ENCODE measurements around the gene WWOX.

The WWOX gene

DNA sequence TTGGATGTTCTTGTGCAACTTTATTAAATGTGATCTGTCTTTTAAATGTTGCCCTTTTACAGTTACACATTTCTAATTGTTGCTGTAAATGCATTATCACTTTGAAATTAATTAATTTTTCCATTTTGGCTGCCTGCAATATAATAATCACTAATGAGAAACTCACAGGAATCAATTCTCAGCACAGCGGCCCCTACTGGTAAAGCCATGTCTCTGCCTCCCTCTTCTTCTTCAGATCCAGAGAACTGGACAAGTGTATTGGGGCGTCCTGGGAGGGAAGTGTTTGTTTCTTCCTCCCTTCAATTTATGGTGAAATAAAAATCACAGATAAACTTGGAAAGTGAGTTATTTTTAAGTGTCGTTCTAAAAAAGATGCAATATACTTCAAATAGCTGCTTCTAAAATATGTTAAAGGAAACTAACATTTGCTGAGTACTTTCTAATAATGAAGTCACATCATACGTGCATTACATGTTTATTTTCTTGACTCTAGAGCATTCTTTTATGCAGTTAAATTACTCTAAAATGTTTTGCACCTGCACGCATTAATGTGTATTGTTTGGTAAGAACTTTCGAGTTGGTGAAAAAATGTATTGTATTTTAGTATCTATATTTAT lies 338.0 kb downstream of the WWOX start:
- peak; percentile 12 for DNase-seq (ENCODE audit: low read depth)

DNA sequence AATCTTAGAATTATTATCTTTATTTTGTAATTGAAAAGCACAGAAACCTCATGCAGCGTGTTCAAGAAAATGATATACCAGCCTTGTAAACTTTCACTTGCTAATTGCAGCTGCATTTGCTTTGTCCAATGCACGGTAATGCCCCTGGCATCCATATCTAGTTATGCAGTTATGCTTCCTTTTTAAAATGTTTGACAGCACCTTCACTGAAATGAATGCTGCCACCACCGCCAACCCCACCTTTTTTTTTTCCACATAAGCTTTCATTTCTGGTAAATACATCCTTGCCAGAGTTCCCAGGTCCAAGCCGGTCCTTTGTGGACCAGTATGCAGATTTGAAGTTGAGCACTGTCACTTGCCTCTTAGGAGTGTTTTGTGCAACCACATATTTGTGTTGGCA lies 338.8 kb downstream of the WWOX start:
- DNase-seq (ENCODE audit: low read depth), result no peak

- DNase-seq (ENCODE audit: low read depth), result no peak
Observed at GRCh38 chr16:78438632-78439031, 339.2 kb downstream of the WWOX start.

- DNase-seq (ENCODE audit: low read depth), result no peak
Observed at GRCh38 chr16:78439646-78440045, 340.2 kb downstream of the WWOX start.

DNA sequence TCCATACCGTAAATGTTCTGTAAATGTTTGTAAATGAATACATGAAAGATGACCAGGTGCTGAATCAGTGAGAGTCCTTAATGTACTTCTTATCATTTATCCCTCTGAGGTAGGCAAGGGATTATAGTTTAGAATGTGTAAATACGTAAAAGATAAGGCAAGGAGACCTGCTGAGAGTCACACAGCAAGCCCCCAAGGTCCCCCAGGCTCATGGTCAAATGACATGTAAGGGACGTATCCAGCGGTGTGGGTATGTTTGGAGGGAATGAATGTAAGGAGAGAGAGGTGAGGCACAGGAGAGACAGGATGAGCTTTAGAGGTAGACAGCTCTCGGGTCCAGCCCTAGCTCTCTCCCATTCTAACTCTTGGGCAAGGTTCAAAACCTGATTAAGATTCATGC lies 341.8 kb downstream of the WWOX start:
- DNase-seq (ENCODE audit: low read depth), result no peak

- DNase-seq (ENCODE audit: low read depth), result no peak
Observed at GRCh38 chr16:78443542-78444364, 344.3 kb downstream of the WWOX start.

- no peak for DNase-seq (ENCODE audit: low read depth)
Observed at GRCh38 chr16:78445818-78446217, 346.4 kb downstream of the WWOX start.

DNA sequence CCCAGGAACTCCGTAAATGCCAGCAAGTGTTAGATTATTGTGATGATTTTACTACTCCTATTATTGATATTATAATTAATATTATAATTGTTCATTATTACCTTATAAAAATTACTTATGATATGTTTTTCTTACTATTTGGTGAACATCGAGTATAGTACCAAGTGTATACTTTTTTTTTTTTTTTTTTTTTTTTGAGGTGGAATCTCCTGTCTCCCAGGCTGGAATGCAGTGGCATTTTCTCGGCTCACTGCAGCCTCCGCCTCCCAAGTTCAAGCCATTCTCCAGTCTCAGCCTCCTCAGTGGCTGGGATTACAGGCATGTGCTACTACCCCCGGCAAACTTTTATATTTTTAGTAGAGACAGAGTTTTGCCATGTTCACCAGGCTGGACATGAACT lies 347.0 kb downstream of the WWOX start:
- no peak for DNase-seq (ENCODE audit: low read depth)

DNA sequence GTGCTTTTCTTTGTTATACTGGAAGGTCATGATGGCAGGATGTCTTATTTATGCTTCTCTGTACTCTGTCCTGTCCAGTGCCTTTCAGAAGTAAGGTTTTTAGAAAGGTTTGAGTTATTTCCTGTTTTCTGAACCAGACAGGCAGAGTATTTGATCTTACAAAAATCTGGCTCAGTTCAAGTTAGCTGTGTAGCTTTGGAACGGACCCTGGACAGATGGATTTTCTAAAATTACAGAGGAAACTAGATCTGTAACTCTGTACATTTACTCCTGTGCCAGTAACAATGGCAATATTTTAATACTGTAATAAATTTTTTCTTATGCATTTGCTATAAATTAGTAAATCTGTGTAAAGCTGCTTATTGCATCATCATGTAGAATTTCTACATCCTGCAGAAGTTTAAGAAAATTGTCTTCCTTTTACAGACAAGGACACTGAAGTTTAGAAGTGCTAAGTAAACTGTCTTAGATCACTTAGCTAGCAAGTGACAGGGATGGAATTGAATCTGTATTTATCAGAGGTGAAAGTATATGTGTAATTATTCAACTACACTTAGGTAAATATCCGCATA lies 347.6 kb downstream of the WWOX start:
- no peak for DNase-seq (ENCODE audit: low read depth)

DNA sequence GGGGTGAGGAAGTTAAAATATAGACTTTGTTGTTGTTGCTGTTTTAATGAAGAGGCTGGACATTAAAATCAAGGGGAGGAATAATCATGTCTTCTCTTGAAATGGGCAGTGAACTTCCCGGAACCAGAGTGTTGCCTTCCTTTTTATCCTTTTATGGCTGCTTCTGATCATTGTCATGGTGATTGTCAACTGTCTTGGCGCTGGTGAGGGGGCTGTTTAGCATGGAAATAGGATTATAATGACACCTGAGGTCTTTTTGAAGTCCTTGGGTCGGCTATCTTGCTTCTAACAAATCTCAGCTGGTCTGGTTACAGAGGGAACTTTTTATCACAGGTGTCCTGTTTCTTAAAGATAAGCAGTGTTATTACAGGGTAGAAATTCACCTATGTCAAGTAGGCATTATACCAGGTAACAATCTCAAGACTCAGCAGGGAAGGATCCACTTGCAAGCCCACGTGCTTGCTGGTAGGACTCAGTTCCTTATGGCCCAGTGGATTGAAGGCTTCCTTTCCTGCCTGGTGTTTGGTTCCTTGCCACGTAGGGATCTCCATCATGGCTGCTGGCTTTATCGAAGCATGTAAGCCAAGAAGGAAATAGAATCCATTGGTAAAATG lies 349.3 kb downstream of the WWOX start:
- no peak for DNase-seq (ENCODE audit: low read depth)

- no peak for DNase-seq (ENCODE audit: low read depth)
Observed at GRCh38 chr16:78450255-78450654, 350.8 kb downstream of the WWOX start.

GRCh38 chr16:78452025-78452555 lies 352.6 kb downstream of the WWOX start:
- DNase-seq (ENCODE audit: low read depth), result no peak

DNA sequence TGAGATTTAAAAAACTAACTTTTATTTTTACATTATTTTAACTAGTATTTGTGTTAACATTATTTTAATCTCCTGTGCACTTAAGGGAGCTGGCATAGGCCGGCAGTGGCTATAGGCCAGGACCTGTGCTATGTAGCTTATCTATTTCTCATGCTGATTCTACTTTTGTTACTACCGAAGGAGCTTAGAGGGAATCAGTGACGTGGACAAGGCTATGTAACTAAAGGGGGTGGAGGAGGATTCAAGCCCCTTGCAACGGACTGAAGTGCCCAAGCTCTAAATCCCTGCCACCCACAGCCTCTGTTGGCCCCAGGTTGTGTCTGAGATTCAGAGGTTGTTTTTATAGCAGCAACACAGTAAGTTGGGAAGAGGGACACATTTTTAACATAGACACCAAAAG lies 356.4 kb downstream of the WWOX start:
- no peak for DNase-seq (ENCODE audit: low read depth)

GRCh38 chr16:78458588-78458987 lies 359.1 kb downstream of the WWOX start:
- DNase-seq (ENCODE audit: low read depth), result no peak

- DNase-seq (ENCODE audit: low read depth), result no peak
Observed at GRCh38 chr16:78460428-78460827, 361.0 kb downstream of the WWOX start.

DNA sequence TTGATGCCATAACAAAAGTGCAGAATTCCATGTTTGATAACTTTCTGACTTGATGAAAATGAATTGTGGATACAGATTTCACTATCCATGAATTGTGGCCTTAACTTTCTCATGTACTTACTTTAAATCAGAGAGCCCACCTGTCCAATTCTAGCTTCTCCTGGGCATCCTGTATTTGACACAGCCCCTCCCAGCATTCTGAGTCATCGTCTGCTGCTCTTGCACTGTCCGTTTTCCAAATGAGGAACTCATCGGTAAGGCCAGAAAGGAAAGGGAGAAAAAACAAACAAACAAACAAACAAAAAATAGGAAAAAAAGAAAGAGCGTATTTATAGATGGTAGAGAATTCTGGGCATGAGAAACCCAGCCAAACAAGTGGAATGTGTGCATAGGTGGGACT lies 361.6 kb downstream of the WWOX start:
- no peak for DNase-seq (ENCODE audit: low read depth)

- DNase-seq (ENCODE audit: low read depth), result no peak
Observed at GRCh38 chr16:78461496-78462287, 362.2 kb downstream of the WWOX start.

- no peak for DNase-seq (ENCODE audit: low read depth)
Observed at GRCh38 chr16:78462288-78463208, 363.1 kb downstream of the WWOX start.

DNA sequence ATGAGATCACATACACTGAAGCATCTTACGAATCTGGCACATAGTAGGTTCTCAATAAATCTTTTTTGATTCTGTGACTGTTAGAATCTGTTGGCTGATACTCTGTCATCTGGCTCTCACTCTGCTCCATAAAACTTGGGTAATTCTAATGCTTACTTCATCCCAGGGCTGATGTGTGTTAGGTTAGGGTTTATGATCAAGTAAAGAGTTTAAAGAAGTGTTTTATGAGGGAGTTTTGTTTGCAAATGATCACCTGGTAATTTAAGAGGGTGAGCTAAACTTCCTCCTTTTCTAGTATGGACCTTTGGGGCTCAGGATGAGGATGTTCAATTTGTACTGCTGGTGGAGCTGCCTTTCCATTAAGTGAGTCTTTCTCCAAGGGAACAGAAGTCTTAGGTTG lies 364.1 kb downstream of the WWOX start:
- DNase-seq (ENCODE audit: low read depth), result no peak

- DNase-seq (ENCODE audit: low read depth), result no peak
Observed at GRCh38 chr16:78464833-78465232, 365.4 kb downstream of the WWOX start.

DNA sequence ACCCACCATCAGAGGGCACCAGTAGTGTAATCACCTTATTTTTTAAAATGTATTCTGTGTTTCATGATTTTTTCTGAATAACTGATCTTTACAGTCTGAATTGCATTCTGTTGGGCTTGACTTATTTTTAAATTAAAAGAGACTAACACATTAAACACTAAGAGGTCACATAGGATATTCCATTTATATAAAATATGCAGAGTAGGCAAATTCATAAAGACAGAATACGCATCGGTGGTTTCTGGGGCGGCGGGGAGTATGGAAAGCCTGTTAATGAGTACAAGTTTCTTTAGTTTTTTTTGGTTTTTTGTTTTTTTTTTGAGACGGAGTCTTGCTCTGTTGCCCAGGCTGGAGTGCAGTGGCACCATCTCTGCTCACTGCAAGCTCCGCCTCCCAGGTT lies 366.3 kb downstream of the WWOX start:
- DNase-seq (ENCODE audit: low read depth), result no peak

All from stimulated activated CD8-positive, alpha-beta memory T cell treated with anti-CD3 and anti-CD28 coated beads, Interleukin-7, amount 100 ng/mL, for 24 hours (primary cell).